NB4 (cell line): Measurements from ENCODE around the gene ZNF326.

ENCODE experiments used
- TF ChIP-seq, protein P1 (sequence below): IDR thresholded peaks from one replicate; pipeline ENCODE4 v1.5.1; 2012; ENCODE audit warnings: low read depth, low read length
- TF ChIP-seq, protein P2 (sequence below): IDR thresholded peaks from 2 replicates; pipeline ENCODE4 v1.6.1; 2011; ENCODE audit warnings: low read depth, low read length

DNA sequence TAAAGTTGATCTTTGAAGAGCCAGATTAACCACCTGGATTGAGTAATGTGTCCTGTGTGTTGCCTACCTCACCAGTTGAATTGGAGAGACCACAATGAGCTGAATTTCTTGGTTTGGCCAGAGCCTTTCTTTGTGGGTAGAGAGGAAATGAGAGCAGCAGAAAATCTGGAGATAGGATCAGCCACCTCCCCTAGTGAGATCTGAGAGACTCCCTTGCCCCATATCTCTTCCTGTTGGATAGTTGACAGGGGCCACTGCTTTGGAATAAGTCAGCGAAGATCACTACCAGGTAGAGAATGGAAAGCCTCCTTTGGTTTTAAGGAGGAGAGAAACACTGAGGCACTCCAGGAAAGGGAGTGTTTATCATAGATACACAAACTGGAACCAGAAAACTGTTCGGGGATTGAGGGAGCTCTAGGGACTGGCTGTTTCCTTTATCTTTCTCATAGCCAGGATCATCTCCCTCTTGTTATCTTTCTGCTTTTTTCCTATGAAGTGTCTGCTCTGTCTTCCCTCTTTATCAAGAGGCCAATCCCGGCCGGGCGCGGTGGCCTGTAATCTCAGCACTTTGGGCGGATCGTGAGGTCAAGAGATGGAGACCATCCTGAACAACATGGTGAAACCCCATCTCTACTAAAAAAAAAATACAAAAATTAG lies 21.3 kb upstream of the ZNF326 start:
- TF ChIP-seq, protein P1, sequence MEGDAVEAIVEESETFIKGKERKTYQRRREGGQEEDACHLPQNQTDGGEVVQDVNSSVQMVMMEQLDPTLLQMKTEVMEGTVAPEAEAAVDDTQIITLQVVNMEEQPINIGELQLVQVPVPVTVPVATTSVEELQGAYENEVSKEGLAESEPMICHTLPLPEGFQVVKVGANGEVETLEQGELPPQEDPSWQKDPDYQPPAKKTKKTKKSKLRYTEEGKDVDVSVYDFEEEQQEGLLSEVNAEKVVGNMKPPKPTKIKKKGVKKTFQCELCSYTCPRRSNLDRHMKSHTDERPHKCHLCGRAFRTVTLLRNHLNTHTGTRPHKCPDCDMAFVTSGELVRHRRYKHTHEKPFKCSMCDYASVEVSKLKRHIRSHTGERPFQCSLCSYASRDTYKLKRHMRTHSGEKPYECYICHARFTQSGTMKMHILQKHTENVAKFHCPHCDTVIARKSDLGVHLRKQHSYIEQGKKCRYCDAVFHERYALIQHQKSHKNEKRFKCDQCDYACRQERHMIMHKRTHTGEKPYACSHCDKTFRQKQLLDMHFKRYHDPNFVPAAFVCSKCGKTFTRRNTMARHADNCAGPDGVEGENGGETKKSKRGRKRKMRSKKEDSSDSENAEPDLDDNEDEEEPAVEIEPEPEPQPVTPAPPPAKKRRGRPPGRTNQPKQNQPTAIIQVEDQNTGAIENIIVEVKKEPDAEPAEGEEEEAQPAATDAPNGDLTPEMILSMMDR = no peak
- TF ChIP-seq, protein P2, sequence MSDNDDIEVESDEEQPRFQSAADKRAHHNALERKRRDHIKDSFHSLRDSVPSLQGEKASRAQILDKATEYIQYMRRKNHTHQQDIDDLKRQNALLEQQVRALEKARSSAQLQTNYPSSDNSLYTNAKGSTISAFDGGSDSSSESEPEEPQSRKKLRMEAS = no peak
